K562 (cell line): ENCODE data around the gene NCF2. TPM values are rescaled to one million over a fixed set of nuclear protein-coding genes. Genes with fewer than 3 reads are reported as not detected.

Source experiments
- CTBP1 ChIP-seq: fragments of 450-650 bp; IDR thresholded peaks from 2 replicates; pipeline ENCODE4 v1.6.1; 2016; ENCODE audit warnings: borderline replicate concordance
- KAT2B ChIP-seq: IDR thresholded peaks from one replicate; pipeline ENCODE4 v1.6.1; 2012; ENCODE audit warnings: low read depth, mild to moderate bottlenecking, control low read depth, inconsistent platforms, low read length, moderate library complexity
- SP1 ChIP-seq: sonication (generic); formaldehyde crosslinking; IDR thresholded peaks from 2 replicates; pipeline ENCODE4 v1.8.1; 2022; ENCODE audit warnings: mild to moderate bottlenecking, missing genetic modification reagents
- TAF1 ChIP-seq: IDR thresholded peaks from 2 replicates; pipeline ENCODE4 v1.6.1; 2011; ENCODE audit warnings: mild to moderate bottlenecking, low read length, moderate library complexity; ENCODE audit not compliant: insufficient read depth, control insufficient read depth, severe bottlenecking; ENCODE audit errors: extremely low read depth
- U2AF1 ChIP-seq: fragments of 200-400 bp; formaldehyde crosslinking; optimal IDR thresholded peaks from 2 replicates; pipeline ENCODE3; 2017; ENCODE audit warnings: mild to moderate bottlenecking, low read depth, low read length, moderate library complexity
- ZBTB7A ChIP-seq: IDR thresholded peaks from 2 replicates; pipeline ENCODE4 v1.6.1; 2011; ENCODE audit warnings: low read depth, mild to moderate bottlenecking, low read length, moderate library complexity, borderline replicate concordance; ENCODE audit not compliant: control insufficient read depth
- ZNF121 ChIP-seq: sonication (generic); formaldehyde crosslinking; conservative IDR thresholded peaks from 2 replicates; pipeline ENCODE4 v1.8.0; 2022; ENCODE audit warnings: missing genetic modification reagents
- polyA plus RNA-seq, 8 experiments: library from polyadenylated mRNA; depleted of rRNA in 4 of 8; stranded (reverse) in 5 of 8; unstranded in 3 of 8; fragments of >200 nt; fragmentation: Nextera tagmentation in 2 of 8; fragmentation: Illumina TruSeq in 1 of 8; extraction: Ambion mirVana in 2 of 8; extraction: Trizol in 1 of 8; gene quantifications; 2 replicates each; pipeline versions ENCODE4 v1.2.1 to v1.2.3, GENCODE V29; 2011 to 2014; ENCODE audit warnings: inconsistent platforms in 1 of 8, missing spikeins in 1 of 8
- total RNA-seq, 7 experiments: library from RNA; depleted of rRNA in 6 of 7; stranded (reverse); fragments of >200 nt in 6 of 7; fragmentation: Illumina TruSeq in 2 of 7; extraction: Trizol in 2 of 7; gene quantifications; 2 replicates each; pipeline versions ENCODE4 v1.2.1 to v1.2.3, GENCODE V29; 2011 to 2021; ENCODE audit warnings: low replicate concordance in 1 of 7
- TF ChIP-seq, protein P1 (sequence below): fragments of 450-650 bp; IDR thresholded peaks from 2 replicates; pipeline ENCODE4 v1.6.1; 2016; ENCODE audit warnings: mild to moderate bottlenecking, moderate library complexity
- TF ChIP-seq, protein P2 (sequence below): fragments of 200-800 bp; sonication (Bioruptor generic); IDR thresholded peaks from 2 replicates; pipeline ENCODE4 v1.6.1; 2017; ENCODE audit warnings: missing genetic modification characterization, missing compliant biosample characterization
- TF ChIP-seq, protein P3 (sequence below): sonication (generic); formaldehyde crosslinking; IDR thresholded peaks from 2 replicates; pipeline ENCODE4 v1.8.0; 2023; ENCODE audit warnings: mild to moderate bottlenecking, missing genetic modification reagents

The NCF2 gene
- total and polyA plus RNA-seq, 9 of the 15 experiments (the other 6 are each of a cell fraction or from before 2014, with no cell fraction given): 0.07 to 0.54 (median 0.16) TPM; not detected in 3

DNA sequence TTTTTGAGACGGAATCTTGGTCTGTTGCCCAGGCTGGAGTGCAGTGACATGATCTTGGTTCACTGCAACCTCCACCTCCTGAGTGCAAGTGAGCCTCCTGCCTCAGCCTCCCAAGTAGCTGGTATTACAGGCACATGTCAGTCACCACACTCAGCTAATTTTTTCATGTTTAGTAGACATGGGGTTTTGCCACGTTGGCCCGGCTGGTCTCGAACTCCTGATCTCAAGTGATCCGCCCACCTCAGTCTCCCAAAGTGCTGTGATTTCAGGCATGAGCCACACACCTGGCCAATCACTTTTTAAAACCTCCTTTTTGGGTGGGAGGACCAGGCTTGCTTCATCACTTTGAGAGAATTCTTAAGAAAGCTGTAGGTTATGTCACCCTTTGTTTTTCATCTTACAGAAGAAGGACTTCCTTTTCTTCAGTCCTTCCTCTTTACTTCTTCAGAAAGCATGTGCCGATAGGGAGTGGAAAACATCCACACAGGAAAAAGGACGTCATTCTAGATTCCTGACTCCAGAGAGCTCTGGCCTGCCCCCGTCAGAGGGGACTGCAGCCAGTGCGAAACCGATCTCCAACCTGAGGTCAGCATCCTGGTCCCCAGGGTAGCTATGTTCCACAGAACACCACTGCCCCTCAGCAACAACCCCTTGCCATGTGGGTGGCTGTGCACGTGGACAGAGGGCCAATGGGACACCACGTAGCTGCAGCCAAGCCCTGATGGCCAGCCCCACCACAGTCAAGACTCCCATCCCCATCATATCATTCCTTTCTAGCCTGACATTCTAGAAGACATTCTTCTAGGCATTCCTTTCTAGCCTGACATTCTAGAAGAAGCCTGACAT, 21.9 kb downstream of the NCF2 start (continued):
- TF ChIP-seq, protein P1, sequence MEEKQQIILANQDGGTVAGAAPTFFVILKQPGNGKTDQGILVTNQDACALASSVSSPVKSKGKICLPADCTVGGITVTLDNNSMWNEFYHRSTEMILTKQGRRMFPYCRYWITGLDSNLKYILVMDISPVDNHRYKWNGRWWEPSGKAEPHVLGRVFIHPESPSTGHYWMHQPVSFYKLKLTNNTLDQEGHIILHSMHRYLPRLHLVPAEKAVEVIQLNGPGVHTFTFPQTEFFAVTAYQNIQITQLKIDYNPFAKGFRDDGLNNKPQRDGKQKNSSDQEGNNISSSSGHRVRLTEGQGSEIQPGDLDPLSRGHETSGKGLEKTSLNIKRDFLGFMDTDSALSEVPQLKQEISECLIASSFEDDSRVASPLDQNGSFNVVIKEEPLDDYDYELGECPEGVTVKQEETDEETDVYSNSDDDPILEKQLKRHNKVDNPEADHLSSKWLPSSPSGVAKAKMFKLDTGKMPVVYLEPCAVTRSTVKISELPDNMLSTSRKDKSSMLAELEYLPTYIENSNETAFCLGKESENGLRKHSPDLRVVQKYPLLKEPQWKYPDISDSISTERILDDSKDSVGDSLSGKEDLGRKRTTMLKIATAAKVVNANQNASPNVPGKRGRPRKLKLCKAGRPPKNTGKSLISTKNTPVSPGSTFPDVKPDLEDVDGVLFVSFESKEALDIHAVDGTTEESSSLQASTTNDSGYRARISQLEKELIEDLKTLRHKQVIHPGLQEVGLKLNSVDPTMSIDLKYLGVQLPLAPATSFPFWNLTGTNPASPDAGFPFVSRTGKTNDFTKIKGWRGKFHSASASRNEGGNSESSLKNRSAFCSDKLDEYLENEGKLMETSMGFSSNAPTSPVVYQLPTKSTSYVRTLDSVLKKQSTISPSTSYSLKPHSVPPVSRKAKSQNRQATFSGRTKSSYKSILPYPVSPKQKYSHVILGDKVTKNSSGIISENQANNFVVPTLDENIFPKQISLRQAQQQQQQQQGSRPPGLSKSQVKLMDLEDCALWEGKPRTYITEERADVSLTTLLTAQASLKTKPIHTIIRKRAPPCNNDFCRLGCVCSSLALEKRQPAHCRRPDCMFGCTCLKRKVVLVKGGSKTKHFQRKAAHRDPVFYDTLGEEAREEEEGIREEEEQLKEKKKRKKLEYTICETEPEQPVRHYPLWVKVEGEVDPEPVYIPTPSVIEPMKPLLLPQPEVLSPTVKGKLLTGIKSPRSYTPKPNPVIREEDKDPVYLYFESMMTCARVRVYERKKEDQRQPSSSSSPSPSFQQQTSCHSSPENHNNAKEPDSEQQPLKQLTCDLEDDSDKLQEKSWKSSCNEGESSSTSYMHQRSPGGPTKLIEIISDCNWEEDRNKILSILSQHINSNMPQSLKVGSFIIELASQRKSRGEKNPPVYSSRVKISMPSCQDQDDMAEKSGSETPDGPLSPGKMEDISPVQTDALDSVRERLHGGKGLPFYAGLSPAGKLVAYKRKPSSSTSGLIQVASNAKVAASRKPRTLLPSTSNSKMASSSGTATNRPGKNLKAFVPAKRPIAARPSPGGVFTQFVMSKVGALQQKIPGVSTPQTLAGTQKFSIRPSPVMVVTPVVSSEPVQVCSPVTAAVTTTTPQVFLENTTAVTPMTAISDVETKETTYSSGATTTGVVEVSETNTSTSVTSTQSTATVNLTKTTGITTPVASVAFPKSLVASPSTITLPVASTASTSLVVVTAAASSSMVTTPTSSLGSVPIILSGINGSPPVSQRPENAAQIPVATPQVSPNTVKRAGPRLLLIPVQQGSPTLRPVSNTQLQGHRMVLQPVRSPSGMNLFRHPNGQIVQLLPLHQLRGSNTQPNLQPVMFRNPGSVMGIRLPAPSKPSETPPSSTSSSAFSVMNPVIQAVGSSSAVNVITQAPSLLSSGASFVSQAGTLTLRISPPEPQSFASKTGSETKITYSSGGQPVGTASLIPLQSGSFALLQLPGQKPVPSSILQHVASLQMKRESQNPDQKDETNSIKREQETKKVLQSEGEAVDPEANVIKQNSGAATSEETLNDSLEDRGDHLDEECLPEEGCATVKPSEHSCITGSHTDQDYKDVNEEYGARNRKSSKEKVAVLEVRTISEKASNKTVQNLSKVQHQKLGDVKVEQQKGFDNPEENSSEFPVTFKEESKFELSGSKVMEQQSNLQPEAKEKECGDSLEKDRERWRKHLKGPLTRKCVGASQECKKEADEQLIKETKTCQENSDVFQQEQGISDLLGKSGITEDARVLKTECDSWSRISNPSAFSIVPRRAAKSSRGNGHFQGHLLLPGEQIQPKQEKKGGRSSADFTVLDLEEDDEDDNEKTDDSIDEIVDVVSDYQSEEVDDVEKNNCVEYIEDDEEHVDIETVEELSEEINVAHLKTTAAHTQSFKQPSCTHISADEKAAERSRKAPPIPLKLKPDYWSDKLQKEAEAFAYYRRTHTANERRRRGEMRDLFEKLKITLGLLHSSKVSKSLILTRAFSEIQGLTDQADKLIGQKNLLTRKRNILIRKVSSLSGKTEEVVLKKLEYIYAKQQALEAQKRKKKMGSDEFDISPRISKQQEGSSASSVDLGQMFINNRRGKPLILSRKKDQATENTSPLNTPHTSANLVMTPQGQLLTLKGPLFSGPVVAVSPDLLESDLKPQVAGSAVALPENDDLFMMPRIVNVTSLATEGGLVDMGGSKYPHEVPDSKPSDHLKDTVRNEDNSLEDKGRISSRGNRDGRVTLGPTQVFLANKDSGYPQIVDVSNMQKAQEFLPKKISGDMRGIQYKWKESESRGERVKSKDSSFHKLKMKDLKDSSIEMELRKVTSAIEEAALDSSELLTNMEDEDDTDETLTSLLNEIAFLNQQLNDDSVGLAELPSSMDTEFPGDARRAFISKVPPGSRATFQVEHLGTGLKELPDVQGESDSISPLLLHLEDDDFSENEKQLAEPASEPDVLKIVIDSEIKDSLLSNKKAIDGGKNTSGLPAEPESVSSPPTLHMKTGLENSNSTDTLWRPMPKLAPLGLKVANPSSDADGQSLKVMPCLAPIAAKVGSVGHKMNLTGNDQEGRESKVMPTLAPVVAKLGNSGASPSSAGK: peak; percentile 19; the same call in 1 of the 2 replicates
- TF ChIP-seq U2AF1 (no peak), TAF1 (no peak), KAT2B (no peak), CTBP1 (no peak), ZBTB7A (no peak), ZNF121 (CRISPR knock-in tag) (no peak), SP1 (CRISPR knock-in tag) (0 out of 2 replicates have a peak, but pooled peaks have one; percentile 5)
- TF ChIP-seq, protein P2, sequence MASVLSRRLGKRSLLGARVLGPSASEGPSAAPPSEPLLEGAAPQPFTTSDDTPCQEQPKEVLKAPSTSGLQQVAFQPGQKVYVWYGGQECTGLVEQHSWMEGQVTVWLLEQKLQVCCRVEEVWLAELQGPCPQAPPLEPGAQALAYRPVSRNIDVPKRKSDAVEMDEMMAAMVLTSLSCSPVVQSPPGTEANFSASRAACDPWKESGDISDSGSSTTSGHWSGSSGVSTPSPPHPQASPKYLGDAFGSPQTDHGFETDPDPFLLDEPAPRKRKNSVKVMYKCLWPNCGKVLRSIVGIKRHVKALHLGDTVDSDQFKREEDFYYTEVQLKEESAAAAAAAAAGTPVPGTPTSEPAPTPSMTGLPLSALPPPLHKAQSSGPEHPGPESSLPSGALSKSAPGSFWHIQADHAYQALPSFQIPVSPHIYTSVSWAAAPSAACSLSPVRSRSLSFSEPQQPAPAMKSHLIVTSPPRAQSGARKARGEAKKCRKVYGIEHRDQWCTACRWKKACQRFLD: 0 out of 2 replicates have a peak, but pooled peaks have one; percentile 33
- TF ChIP-seq, protein P3, sequence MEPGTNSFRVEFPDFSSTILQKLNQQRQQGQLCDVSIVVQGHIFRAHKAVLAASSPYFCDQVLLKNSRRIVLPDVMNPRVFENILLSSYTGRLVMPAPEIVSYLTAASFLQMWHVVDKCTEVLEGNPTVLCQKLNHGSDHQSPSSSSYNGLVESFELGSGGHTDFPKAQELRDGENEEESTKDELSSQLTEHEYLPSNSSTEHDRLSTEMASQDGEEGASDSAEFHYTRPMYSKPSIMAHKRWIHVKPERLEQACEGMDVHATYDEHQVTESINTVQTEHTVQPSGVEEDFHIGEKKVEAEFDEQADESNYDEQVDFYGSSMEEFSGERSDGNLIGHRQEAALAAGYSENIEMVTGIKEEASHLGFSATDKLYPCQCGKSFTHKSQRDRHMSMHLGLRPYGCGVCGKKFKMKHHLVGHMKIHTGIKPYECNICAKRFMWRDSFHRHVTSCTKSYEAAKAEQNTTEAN (CRISPR knock-in tag): no peak
